Stimulated activated CD4-positive, alpha-beta T cell treated with anti-CD3 and anti-CD28 coated beads, Interleukin-1b, Interleukin-23, amount 100 ng/mL, for 4 hours (primary cell): ENCODE measurements around the gene PHACTR1.

Experiments used
- DNase-seq, 2 donors: peaks; one replicate each; pipeline ENCODE4 v3.0.0-alpha.2; 2020; ENCODE audit warnings: low read depth in 2 of 2

Gene PHACTR1

GRCh38 chr6:12803486-12803885 lies 86.9 kb downstream of the PHACTR1 start:
- no peak for DNase-seq

DNA sequence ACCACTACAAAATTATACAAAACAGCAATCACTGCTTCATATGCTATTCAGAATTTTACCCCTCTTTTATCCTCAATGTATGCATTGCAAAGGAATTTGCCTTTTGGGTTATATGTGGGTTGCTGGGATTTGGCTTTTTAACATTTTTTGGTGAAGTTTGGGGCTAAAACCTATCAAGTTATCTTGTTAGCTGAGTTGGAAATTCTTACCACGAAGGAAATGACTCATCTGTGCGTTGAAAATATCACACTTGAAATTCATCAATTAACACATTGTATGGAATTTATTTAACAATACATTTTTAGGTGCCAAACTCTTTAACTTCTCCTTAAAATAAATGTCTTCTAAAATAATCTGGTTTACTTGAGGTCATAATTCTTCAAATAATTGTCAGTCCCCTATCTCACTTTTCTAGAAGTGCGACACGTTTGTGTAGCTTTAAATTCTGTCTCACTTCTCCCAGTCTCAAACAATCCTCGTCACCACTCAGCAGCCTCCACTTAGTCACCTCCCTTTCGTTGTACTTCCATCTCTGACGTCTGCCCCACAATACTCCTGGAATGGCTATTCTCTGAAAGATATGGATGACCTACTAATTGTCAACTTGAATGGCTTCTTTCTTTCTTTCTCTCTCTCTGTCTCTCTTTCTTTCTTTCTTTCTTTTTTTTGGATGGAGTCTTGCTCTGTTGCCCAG lies 88.5 kb downstream of the PHACTR1 start:
- no peak for DNase-seq

GRCh38 chr6:12806136-12806535 lies 89.6 kb downstream of the PHACTR1 start:
- no peak for DNase-seq

GRCh38 chr6:12806796-12807195 lies 90.2 kb downstream of the PHACTR1 start:
- no peak for DNase-seq

DNA sequence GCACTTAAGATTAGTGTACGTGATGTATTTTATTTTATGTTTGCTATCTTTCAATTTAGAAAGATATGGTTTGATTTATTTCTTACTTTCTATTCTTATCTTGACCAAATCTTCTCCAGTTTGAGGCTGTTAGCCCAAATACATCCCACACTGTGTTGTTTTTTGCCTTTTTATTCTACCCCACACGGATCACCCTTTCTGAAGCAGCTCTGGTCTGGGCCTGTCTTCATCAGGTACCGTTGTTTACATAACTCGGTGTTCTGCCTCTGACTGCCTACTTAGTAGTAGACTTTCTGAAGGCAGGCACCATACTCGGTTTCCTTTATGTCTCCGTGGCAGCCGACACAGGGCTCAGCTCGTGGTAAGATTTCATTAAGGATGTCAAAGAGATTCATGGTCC lies 95.0 kb downstream of the PHACTR1 start:
- no peak for DNase-seq

GRCh38 chr6:12813321-12813720 lies 96.8 kb downstream of the PHACTR1 start:
- DNase-seq = no peak

GRCh38 chr6:12814015-12814414 lies 97.4 kb downstream of the PHACTR1 start:
- DNase-seq = no peak

GRCh38 chr6:12815089-12815488 lies 98.5 kb downstream of the PHACTR1 start:
- no peak for DNase-seq

GRCh38 chr6:12815884-12816600 lies 99.5 kb downstream of the PHACTR1 start:
- no peak for DNase-seq

DNA sequence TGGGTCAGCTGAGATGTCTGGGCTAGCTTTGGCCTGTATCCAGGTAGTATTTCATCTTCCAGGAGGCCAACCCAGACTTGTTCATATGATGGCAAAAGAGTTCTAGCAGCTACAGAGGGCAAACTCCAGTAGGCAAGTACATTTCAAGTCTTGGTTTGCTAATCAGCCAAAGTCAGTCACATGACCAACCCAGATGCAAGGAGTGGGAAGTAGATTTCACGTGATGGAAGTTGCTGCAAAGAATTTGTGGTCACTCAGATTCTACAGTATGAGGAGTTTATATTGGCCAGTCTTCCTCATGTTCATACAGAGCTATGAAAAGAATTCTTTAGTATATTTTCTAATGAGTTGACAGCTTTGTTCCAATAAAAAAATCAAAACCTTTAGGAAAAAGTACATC lies 101.8 kb downstream of the PHACTR1 start:
- DNase-seq = no peak

GRCh38 chr6:12823847-12824246 lies 107.3 kb downstream of the PHACTR1 start:
- no peak for DNase-seq

- no peak for DNase-seq
Measured at GRCh38 chr6:12826584-12826983, 110.0 kb downstream of the PHACTR1 start.

DNA sequence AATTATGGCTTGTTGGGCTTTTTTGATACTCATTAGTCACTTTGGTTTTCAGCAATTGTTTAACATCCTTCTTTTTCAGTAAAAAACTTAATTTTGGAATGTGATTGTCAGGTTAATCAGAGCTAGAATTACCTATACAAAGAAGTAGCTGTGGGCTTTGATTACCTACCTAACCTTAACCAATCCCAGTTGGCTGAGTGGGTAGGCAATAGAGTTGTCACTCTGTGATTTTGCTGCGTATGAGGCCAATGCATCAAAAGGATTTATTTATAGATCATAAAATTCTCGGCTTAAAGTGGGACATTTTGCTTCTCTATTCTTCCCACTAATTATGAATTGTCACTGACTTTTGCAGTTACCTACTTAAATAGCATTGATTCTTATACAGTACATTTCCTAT lies 111.4 kb downstream of the PHACTR1 start:
- DNase-seq = no peak

GRCh38 chr6:12832226-12832735 lies 115.7 kb downstream of the PHACTR1 start:
- no peak for DNase-seq

- no peak for DNase-seq
Measured at GRCh38 chr6:12836009-12836408, 119.4 kb downstream of the PHACTR1 start.

GRCh38 chr6:12841619-12842018 lies 125.1 kb downstream of the PHACTR1 start:
- no peak for DNase-seq

DNA sequence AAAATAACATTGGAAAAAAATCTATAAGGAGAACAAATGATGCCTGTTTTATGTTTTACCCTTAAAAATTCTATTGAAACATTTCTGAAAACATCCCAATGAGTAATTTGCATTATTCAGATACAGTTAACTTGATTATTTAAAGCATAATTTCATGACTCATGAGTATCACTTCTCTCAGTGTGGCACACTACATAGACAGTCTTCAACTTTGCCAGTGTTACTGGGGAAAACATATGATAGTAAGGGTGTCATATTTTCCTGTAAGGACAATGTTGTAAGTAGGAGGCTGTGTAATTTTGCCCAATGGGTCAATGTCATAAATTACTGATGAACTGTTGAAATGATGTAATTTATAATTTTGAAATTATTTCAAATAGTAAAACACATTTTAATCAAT lies 125.5 kb downstream of the PHACTR1 start:
- no peak for DNase-seq

- no peak for DNase-seq
Measured at GRCh38 chr6:12842658-12843057, 126.1 kb downstream of the PHACTR1 start.

DNA sequence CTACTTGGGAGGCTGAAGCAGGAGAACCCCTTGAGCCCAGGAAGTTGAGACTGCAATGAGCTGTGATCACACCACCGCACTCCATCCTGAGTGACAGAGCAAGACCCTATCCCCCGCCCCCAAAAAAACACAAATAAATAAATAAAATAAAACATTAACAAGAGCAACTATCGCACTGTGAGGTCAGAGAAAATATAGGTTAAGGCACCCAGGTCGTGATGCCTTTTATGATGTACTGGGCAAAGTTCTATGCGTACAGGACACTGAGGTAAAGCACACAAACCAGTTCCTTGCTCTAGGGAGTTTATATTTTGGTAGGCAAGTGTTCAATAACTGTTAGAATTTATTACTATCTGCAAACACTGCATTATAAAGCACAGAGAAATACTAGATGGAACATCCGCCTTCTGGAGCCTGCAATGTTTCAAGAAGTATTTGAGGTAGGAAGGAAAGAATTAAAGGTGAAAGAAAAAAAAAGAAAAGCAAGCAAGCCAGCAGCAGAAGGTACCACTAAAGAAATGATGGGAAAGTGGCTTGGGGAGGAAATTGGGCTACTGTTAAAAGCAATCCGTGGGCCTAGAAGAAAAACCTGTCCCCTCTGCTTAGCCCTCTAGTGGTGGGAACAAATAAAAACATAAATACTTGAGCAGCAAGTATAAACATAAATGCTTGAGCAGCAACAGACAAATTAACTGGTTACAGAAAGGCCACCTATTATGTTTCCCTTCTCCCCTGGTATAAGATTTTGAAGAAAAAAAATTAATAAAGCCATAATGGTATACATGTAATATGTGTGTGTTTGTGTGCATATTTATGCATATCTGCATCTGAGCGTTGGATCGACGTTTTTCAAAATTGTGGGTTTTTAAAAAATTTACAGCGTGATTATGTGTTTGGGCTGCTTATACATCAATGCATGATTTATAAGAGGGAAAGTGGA lies 128.0 kb downstream of the PHACTR1 start:
- no peak for DNase-seq

DNA sequence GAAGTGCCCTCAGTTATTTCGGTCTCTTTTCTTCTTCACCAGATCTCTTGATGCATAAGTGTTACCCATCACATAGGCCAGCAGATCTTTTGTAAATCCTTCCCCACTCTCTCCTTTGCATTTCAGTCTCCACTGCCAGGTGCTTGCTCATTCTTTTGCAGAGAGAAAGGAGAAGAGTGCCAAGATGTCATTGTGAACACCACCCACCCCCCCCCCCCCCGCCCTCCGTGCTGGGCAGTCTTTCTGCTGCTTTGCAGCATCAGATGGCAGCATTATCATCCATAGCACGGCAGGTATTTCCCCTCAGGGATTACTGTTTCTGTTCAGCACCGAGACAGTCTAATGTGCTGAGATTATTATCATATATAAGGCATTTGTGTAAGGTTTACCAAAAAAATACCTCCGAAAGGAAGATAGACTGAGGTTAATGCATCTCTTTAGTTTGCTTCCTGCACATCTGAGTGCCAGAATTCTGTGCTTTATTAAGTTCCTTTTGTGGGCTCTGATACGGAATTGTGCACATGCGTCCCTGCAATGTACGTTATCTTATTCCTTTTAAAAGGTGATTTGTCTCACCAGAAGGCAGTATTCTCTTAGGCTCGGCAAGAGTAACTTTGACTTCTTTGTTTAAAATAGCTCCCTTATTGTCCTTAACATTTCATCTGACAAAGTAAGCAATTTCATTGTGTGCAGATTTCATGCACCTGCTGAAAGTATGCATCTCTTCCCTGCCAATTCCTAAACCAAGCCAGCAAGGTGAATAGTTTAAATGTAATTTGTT lies 128.8 kb downstream of the PHACTR1 start:
- no peak for DNase-seq
